Measurements from ENCODE around the gene SYT2. TPM values are rescaled to one million over a fixed set of nuclear protein-coding genes. Genes with fewer than 3 reads are reported as not detected.

SYT2 gene
- total and polyA plus RNA-seq, 9 of the 15 experiments (the other 6 are each of a cell fraction or from before 2014, with no cell fraction given): not detected

- no peak for TF ChIP-seq GABPA (tag; conservative IDR thresholded peaks at IDR 0.05; ENCODE audit: low read depth)
- TF ChIP-seq NCOR1 (IDR thresholded peaks at IDR 0.05): no peak
- no peak for TF ChIP-seq CBFB (CRISPR knock-in tag; IDR thresholded peaks at IDR 0.05)
These were observed 7.1 kb downstream of the SYT2 start (continued) for GRCh38 chr1:202703191-202703590.

GRCh38 chr1:202702088-202702487, 8.2 kb downstream of the SYT2 start:
- 0% methylated on average over 5 of the region's 5 CpGs for WGBS (ENCODE audit: insufficient coverage, low coverage, missing lambda C conversion rate)
- Histone ChIP-seq H3K4me2 (ENCODE audit: insufficient read depth, low read length) (no peak overlapping the region), H3K79me2 (ENCODE audit: control insufficient read depth, insufficient read depth, low read length) (no peaks in the 10 kb centered on the region), H3K27ac (ENCODE audit: extremely low read depth, low read depth, low read length) (no peak overlapping the region), H3K4me3 (no peak overlapping the region), H3K9me1 (ENCODE audit: control insufficient read depth, insufficient read depth, low read length) (no peaks in the 10 kb centered on the region), H3K9me3 (replicated peaks; ENCODE audit: control insufficient read depth, insufficient read depth, low read depth, low read length) (no peaks in the 10 kb centered on the region), H3K27me3 (ENCODE audit: control insufficient read depth in 2 of 2, insufficient read depth in 2 of 2, low read length in 2 of 2) (peaks cover 32 to 72% of the 10 kb centered on the region in 2 experiments), H2AFZ (ENCODE audit: low read depth, low read length) (no peak overlapping the region), H4K20me1 (replicated peaks; ENCODE audit: control insufficient read depth, insufficient read depth, low read length) (peaks cover 7% of the 10 kb centered on the region), H3K4me1 (replicated peaks in 1 of 2; ENCODE audit: control insufficient read depth in 2 of 2, insufficient read depth in 2 of 2, low read length in 2 of 2) (no peaks in the 10 kb centered on the region), H3K9ac (ENCODE audit: insufficient read depth in 1 of 2, low read depth in 2 of 2, low read length in 2 of 2) (no peak overlapping the region), H3K36me3 (ENCODE audit: control insufficient read depth, insufficient read depth, low read length) (no peaks in the 10 kb centered on the region)
- intact Hi-C loops (cut with micrococcal nuclease) (no loop called here), in situ Hi-C loops (cut with MboI) (loop anchor here (25.0 kb wide), 1 partner anchor 215 kb away; no protein-coding TSS in a partner anchor)
- FAIRE-seq: no peak
- no TSS peak for BruUV-seq (replicated peaks)
- POLR2A ChIA-PET: interaction anchor here (0.8 to 1.0 kb wide), 2 partner anchors 10 to 17 kb away, joined by 3 read pairs; no protein-coding TSS in a partner anchor
- DNase-seq (ENCODE audit: extremely low read depth in 1 of 4, low spot score in 3 of 4): no peak
- no peak for TF ChIP-seq SETDB1 (IDR thresholded peaks at IDR 0.05; ENCODE audit: low read length)
- TF ChIP-seq ZBED1 (IDR thresholded peaks at IDR 0.05): no peak
- TF ChIP-seq ZC3H8 (IDR thresholded peaks at IDR 0.05): no peak
- no peak for TF ChIP-seq SP1 (CRISPR knock-in tag; IDR thresholded peaks at IDR 0.05)
- no peak for TF ChIP-seq HNRNPH1 (optimal IDR thresholded peaks at IDR 0.05; ENCODE audit: low read depth, low read length)
- TF ChIP-seq, protein P1, sequence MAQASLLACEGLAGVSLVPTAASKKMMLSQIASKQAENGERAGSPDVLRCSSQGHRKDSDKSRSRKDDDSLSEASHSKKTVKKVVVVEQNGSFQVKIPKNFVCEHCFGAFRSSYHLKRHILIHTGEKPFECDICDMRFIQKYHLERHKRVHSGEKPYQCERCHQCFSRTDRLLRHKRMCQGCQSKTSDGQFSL (CRISPR knock-in tag; IDR thresholded peaks at IDR 0.05): no peak
- TF ChIP-seq, protein P1 (tag; IDR thresholded peaks at IDR 0.05): no peak
- no peak for TF ChIP-seq PCBP1 (IDR thresholded peaks at IDR 0.05; ENCODE audit: low read depth, low read length, poor library complexity, severe bottlenecking)
- ATAC-seq: no peak
- CTCF ChIA-PET (ENCODE audit: low intra/inter-chr PET ratio): no interaction called here
